ENCODE results near the gene KDM1B. TPM values are rescaled to one million over a fixed set of nuclear protein-coding genes. Genes with fewer than 3 reads are reported as not detected.

KDM1B gene
- total and polyA plus RNA-seq, 9 donors, result 16.3 to 29.7 (median 22.6) TPM

DNA sequence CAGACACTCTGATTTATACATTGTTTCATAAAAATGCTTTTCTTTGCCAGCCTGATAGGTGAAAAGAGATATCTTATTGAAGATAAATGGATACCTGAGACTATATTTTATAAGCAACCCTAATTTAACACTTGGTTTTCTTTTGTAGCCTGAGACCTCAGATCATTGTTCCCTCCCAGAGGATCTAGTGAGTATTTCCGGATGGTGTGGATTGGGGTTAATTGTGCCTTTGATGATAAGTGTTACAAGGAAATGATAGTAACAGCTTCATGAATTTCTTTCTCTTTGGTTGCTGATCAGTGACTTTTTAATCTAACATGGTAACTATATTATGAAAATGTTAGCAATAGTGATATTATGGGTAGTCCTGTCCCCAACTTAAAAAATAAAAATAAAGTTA, 30.4 kb downstream of the KDM1B start:
- no peaks in the 10 kb centered on the region for H3K27me3 ChIP-seq (ENCODE audit: control insufficient read depth, insufficient read depth, low read length)
- no peaks in the 10 kb centered on the region for H3K4me1 ChIP-seq (ENCODE audit: control insufficient read depth, insufficient read depth, low read length)
- no peak for DNase-seq
- H3K27ac ChIP-seq (ENCODE audit: low read length), result no peak overlapping the region
- no peak overlapping the region for H3K4me3 ChIP-seq (ENCODE audit: low read length)
- H3K36me3 ChIP-seq (ENCODE audit: control insufficient read depth, insufficient read depth, low read length), result peaks cover 6% of the 10 kb centered on the region
- H3K9me3 ChIP-seq (replicated peaks; ENCODE audit: control insufficient read depth, low read depth, low read length), result no peaks in the 10 kb centered on the region
- no CpG with 5 or more reads among the region's 1 CpG for WGBS (ENCODE audit: insufficient coverage)

DNA sequence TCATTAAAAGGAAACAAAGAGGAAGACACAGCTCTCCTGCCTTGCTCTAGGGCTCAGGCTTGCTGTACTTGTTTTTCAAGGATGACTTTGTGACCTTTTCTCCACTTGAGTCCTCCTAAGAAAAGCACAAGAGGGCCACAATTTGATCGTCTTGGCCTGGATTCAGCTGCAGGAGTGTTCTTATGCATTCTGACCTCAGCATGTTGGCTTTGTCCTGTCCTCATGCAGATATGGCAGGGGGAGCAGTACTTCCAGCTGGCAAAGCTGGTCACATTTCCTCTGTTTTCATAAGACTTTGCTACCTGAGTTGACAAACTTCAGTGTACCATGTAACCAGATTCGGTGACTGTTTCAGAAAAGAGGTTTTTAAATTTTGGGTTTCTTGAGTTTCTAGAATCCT, 30.8 kb downstream of the KDM1B start:
- Histone ChIP-seq H3K27ac (ENCODE audit: low read length) (no peak overlapping the region), H3K27me3 (ENCODE audit: control insufficient read depth, insufficient read depth, low read length) (no peaks in the 10 kb centered on the region), H3K36me3 (ENCODE audit: control insufficient read depth, insufficient read depth, low read length) (peaks cover 7% of the 10 kb centered on the region), H3K9me3 (replicated peaks; ENCODE audit: control insufficient read depth, low read depth, low read length) (no peaks in the 10 kb centered on the region), H3K4me3 (ENCODE audit: low read length) (no peak overlapping the region), H3K4me1 (ENCODE audit: control insufficient read depth, insufficient read depth, low read length) (no peaks in the 10 kb centered on the region)
- no peak for DNase-seq
- 0% methylated on average over 1 of the region's 2 CpGs for WGBS (ENCODE audit: insufficient coverage)

DNA sequence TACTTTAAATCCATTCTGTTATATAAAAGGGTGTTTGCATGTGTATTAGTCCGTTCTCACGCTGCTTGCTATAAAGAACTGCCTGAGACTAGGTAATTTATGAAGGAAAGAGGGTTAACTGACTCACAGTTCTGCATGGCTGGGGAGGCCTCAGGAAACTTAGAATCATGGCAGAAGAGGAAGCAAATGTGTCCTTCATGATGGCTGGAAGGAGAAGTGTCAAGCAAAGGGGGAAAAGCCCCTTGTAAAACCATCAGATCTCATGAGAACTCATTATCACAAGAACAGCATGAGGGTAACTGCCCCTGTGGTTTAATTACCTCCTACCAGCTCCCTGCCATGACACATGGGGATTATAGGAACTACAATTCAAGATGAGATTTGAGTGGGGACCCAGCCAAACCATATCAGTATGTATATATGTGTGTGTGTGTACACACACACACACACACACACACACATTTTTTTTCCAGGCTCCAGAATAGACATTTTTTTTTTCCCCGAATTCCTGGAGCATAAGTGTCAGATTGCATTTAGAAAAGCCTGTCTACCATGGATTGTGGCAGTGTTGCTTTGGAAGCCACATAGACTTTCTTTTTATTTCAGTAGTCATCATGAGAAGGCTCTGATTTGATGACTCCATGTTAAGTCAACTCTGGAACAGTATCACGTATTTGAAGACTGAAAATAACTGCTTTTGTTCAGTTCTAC, 31.5 kb downstream of the KDM1B start:
- Histone ChIP-seq H3K27me3 (ENCODE audit: control insufficient read depth, insufficient read depth, low read length) (no peaks in the 10 kb centered on the region), H3K9me3 (replicated peaks; ENCODE audit: control insufficient read depth, low read depth, low read length) (no peaks in the 10 kb centered on the region), H3K27ac (ENCODE audit: low read length) (no peak overlapping the region), H3K4me1 (ENCODE audit: control insufficient read depth, insufficient read depth, low read length) (no peaks in the 10 kb centered on the region), H3K36me3 (ENCODE audit: control insufficient read depth, insufficient read depth, low read length) (peaks cover 14% of the 10 kb centered on the region), H3K4me3 (ENCODE audit: low read length) (no peak overlapping the region)
- WGBS (ENCODE audit: insufficient coverage), result 78% methylated on average over 3 of the region's 4 CpGs
- no peak for DNase-seq

DNA sequence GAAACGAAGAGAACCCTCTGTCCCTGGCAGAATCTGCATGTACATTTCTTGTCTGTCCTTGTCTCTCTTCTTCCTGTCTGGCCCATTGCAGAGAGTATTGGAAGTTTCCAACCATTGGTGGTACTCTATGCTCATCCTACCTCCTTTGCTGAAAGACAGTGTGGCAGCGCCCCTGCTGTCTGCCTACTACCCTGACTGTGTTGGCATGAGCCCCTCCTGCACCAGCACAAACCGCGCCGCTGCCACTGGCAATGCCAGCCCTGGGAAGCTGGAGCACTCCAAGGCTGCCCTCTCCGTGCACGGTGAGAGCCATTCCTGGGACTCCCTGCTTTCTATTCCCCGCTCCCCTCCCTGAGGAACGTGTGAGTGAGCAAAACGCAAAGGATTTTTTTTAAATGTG, 32.5 kb downstream of the KDM1B start:
- no peak for DNase-seq
- WGBS (ENCODE audit: insufficient coverage), result 93% methylated on average over 7 of the region's 10 CpGs
- no peaks in the 10 kb centered on the region for H3K27me3 ChIP-seq (ENCODE audit: control insufficient read depth, insufficient read depth, low read length)
- no peaks in the 10 kb centered on the region for H3K9me3 ChIP-seq (replicated peaks; ENCODE audit: control insufficient read depth, low read depth, low read length)
- H3K27ac ChIP-seq (ENCODE audit: low read length), result no peak overlapping the region
- no peaks in the 10 kb centered on the region for H3K4me1 ChIP-seq (ENCODE audit: control insufficient read depth, insufficient read depth, low read length)
- H3K36me3 ChIP-seq (ENCODE audit: control insufficient read depth, insufficient read depth, low read length), result peaks cover 19% of the 10 kb centered on the region
- H3K4me3 ChIP-seq (ENCODE audit: low read length), result no peak overlapping the region

DNA sequence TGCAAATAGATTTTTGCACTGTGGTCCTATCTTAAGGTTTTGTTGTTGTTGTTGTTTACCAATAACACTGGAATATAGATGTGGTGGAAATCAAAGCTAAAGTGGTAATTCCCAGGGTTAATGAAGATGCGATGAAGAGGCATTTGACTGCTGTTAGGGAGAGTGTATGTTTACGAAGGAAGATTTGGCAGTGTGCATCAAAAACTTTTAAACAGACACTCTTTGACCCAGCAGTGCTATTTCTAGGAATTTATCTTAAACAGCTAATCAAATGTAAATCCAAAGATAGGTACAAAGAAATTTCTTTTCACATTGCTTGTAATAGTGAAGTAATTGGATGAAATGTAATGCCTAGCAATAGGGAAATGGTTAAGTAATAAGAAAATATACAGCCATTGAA, 34.0 kb downstream of the KDM1B start:
- Histone ChIP-seq H3K27ac (ENCODE audit: low read length) (no peak overlapping the region), H3K27me3 (ENCODE audit: control insufficient read depth, insufficient read depth, low read length) (no peaks in the 10 kb centered on the region), H3K9me3 (replicated peaks; ENCODE audit: control insufficient read depth, low read depth, low read length) (no peaks in the 10 kb centered on the region), H3K4me1 (ENCODE audit: control insufficient read depth, insufficient read depth, low read length) (no peaks in the 10 kb centered on the region), H3K36me3 (ENCODE audit: control insufficient read depth, insufficient read depth, low read length) (peaks cover 19% of the 10 kb centered on the region), H3K4me3 (ENCODE audit: low read length) (no peak overlapping the region)
- DNase-seq, result no peak
- no CpG with 5 or more reads among the region's 2 CpGs for WGBS (ENCODE audit: insufficient coverage)

DNA sequence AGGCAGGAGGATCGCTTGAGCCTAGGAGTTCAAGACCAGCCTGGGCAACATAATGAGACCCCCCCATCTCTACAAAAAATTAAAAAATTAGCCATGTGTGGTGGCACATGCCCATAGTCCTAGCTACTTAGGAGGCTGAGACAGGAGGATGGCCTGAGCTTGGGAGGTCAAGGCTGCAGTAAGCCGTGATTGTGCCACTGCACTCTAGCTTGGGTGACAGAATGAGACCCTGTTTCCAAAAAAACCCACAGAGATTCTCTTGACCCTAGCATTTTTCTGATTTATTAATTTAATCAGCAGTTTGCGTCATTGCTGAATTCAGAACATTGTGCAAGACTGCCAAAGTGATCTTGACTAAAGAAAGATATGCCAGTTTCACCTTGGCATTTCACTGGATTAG, 36.8 kb downstream of the KDM1B start:
- 89% methylated on average over 1 of the region's 3 CpGs for WGBS (ENCODE audit: insufficient coverage)
- no peaks in the 10 kb centered on the region for H3K4me1 ChIP-seq (ENCODE audit: control insufficient read depth, insufficient read depth, low read length)
- DNase-seq, result no peak
- no peaks in the 10 kb centered on the region for H3K9me3 ChIP-seq (replicated peaks; ENCODE audit: control insufficient read depth, low read depth, low read length)
- no peak overlapping the region for H3K4me3 ChIP-seq (ENCODE audit: low read length)
- H3K27me3 ChIP-seq (ENCODE audit: control insufficient read depth, insufficient read depth, low read length), result no peaks in the 10 kb centered on the region
- H3K36me3 ChIP-seq (ENCODE audit: control insufficient read depth, insufficient read depth, low read length), result peaks cover 19% of the 10 kb centered on the region
- H3K27ac ChIP-seq (ENCODE audit: low read length), result no peak overlapping the region

DNA sequence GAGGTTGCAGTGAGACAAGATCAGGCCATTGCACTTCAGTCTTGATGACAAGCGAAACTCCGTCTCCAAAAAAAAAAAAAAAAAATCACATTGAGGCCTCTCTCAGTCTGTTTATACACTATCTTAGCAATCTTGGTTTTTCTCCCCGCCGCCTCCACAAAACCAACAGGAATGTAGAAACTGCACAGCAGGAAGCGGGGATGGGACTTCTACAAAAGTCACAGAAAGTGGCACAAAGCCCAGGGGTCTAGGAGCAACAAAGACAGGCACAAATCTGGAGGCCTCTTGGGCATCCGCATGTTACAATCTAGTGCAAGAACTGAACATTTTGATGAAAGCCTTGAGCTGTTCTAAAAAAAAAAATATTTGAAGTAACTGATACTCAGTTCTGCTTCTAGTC, 48.6 kb downstream of the KDM1B start:
- Histone ChIP-seq H3K9me3 (replicated peaks; ENCODE audit: control insufficient read depth, low read depth, low read length) (no peaks in the 10 kb centered on the region), H3K27ac (ENCODE audit: low read length) (no peak overlapping the region), H3K4me3 (ENCODE audit: low read length) (no peak overlapping the region), H3K27me3 (ENCODE audit: control insufficient read depth, insufficient read depth, low read length) (no peaks in the 10 kb centered on the region), H3K4me1 (ENCODE audit: control insufficient read depth, insufficient read depth, low read length) (no peaks in the 10 kb centered on the region), H3K36me3 (ENCODE audit: control insufficient read depth, insufficient read depth, low read length) (peaks cover 38% of the 10 kb centered on the region)
- no peak for DNase-seq
- 94% methylated on average over 4 of the region's 6 CpGs for WGBS (ENCODE audit: insufficient coverage)

DNA sequence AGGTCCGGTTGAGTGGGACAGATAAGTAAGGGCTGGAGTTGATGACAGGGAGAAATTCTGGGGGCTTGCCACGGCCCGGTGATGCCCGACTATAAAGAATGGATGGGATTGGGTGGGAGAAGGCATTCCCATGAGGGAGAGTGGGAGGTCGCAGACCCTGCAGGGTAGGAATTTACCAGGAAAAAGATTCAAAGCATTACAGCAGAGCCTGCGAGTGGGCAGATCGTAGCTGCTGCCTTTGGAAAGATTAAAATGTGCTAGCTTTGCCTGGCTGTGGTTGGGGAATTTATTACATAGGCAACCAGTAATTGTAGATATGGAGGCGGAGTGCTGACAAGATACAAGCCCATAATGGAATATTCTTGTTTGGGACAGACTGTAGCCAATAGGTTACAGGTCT, 49.5 kb downstream of the KDM1B start:
- H3K4me1 ChIP-seq (ENCODE audit: control insufficient read depth, insufficient read depth, low read length), result no peaks in the 10 kb centered on the region
- DNase-seq, result no peak
- no peaks in the 10 kb centered on the region for H3K27me3 ChIP-seq (ENCODE audit: control insufficient read depth, insufficient read depth, low read length)
- H3K36me3 ChIP-seq (ENCODE audit: control insufficient read depth, insufficient read depth, low read length), result peaks cover 32% of the 10 kb centered on the region
- no peaks in the 10 kb centered on the region for H3K9me3 ChIP-seq (replicated peaks; ENCODE audit: control insufficient read depth, low read depth, low read length)
- no peak overlapping the region for H3K4me3 ChIP-seq (ENCODE audit: low read length)
- H3K27ac ChIP-seq (ENCODE audit: low read length), result no peak overlapping the region
- WGBS (ENCODE audit: insufficient coverage), result 85% methylated on average over 8 of the region's 8 CpGs

DNA sequence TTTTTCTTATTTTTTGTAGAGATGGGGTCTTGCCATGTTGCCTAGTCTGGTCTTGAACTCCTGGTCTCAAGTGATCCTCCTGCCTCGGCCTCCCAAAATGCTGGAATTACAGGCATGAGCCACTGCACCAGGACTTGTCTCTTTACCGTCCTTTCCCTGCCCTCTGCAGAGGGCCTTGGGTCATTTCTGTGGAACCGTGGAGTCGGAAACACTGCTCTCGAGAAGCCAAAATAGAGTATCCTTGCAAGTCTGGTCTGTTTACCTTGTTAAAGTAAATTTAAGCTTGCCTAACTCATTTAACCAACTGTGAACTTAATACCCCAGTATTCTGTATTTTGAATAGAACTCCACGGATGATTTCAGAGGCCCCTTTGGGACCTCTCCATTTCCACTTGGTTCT, 51.4 kb downstream of the KDM1B start:
- WGBS (ENCODE audit: insufficient coverage), result 100% methylated on average over 1 of the region's 6 CpGs
- Histone ChIP-seq H3K4me1 (ENCODE audit: control insufficient read depth, insufficient read depth, low read length) (no peaks in the 10 kb centered on the region), H3K36me3 (ENCODE audit: control insufficient read depth, insufficient read depth, low read length) (peaks cover 32% of the 10 kb centered on the region), H3K27ac (ENCODE audit: low read length) (no peak overlapping the region), H3K27me3 (ENCODE audit: control insufficient read depth, insufficient read depth, low read length) (no peaks in the 10 kb centered on the region), H3K4me3 (ENCODE audit: low read length) (no peak overlapping the region), H3K9me3 (replicated peaks; ENCODE audit: control insufficient read depth, low read depth, low read length) (no peaks in the 10 kb centered on the region)
- DNase-seq, result no peak

DNA sequence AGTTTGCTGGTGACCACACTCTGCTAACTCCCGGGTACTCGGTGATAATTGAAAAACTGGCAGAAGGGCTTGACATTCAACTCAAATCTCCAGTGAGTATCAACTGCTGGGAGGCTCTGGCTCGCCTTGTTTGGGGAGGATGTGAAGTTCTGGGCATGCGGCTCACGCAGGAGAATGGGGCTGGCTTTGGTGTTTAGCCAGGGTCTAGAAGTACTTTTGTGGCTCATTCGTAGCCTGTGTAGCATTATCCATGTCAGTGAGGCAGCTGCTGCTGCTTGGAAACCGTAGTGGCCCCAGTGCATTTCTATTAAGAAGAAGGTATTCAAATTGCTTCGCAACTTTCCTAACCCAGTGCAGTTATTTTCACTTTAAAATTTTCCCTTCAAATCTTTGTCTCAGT, 52.2 kb downstream of the KDM1B start:
- no peak overlapping the region for H3K27ac ChIP-seq (ENCODE audit: low read length)
- H3K4me1 ChIP-seq (ENCODE audit: control insufficient read depth, insufficient read depth, low read length), result no peaks in the 10 kb centered on the region
- no peaks in the 10 kb centered on the region for H3K27me3 ChIP-seq (ENCODE audit: control insufficient read depth, insufficient read depth, low read length)
- peak; percentile 43 for DNase-seq
- no peaks in the 10 kb centered on the region for H3K9me3 ChIP-seq (replicated peaks; ENCODE audit: control insufficient read depth, low read depth, low read length)
- no peak overlapping the region for H3K4me3 ChIP-seq (ENCODE audit: low read length)
- WGBS (ENCODE audit: insufficient coverage), result 60% methylated on average over 1 of the region's 8 CpGs
- peaks cover 27% of the 10 kb centered on the region for H3K36me3 ChIP-seq (ENCODE audit: control insufficient read depth, insufficient read depth, low read length)

DNA sequence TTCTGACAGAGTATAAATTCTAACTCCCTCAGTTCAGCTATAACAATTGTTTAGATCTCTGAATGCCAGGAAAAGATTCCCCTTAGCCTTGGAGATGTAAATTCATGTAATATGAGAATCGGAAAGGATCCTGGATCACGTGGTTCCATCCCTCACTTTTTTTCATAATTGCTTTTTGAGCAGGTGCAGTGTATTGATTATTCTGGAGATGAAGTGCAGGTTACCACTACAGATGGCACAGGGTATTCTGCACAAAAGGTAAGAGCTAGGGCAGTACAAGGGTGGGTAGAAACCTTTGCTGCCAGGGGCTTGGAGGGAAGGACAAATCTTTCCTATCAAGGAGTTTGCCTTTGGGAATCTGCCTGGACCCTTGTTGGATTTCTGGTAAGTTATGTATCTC, 52.7 kb downstream of the KDM1B start:
- no peak overlapping the region for H3K27ac ChIP-seq (ENCODE audit: low read length)
- WGBS (ENCODE audit: insufficient coverage), result no CpG with 5 or more reads among the region's 2 CpGs
- H3K36me3 ChIP-seq (ENCODE audit: control insufficient read depth, insufficient read depth, low read length), result peaks cover 27% of the 10 kb centered on the region

More for the DNA sequence above, 52.7 kb downstream of the KDM1B start:
- no peak for DNase-seq
- Histone ChIP-seq H3K27me3 (ENCODE audit: control insufficient read depth, insufficient read depth, low read length) (no peaks in the 10 kb centered on the region), H3K4me3 (ENCODE audit: low read length) (no peak overlapping the region), H3K9me3 (replicated peaks; ENCODE audit: control insufficient read depth, low read depth, low read length) (no peaks in the 10 kb centered on the region), H3K4me1 (ENCODE audit: control insufficient read depth, insufficient read depth, low read length) (no peaks in the 10 kb centered on the region)
